ENCODE results near the gene SSTR3. TPM values are rescaled to one million over a fixed set of nuclear protein-coding genes. Genes with fewer than 3 reads are reported as not detected.
A peak's percentile ranks its signal among the peaks of the same experiment; 100 is the strongest.

The SSTR3 gene
- total RNA-seq, 2 donors from 2014 or later: 0.37 to 2.1 TPM

DNA sequence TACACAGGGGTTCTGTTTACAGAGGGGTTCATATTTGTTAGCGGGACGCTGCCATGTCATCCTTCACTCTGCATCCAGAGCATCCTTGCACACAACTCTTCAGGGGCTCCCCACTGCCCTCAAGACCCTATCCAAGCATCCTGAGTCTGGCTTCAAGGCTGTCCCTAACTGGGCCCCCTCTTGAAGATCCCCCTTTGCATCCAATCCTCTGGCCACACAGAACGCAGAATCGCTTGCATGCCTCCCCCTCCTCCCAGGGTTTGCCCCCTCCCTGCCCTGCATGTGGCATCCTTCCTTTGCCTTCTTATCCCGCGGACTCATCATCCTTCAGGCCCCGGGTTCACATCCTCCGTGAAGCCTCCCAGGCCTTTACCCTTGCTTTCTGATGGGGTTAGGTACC is 42.9 kb downstream of the SSTR3 start:
- no peaks in the 10 kb centered on the region for H3K36me3 Mint-ChIP-seq (ENCODE audit: low read depth)
- H3K4me1 Mint-ChIP-seq: peaks cover 37% of the 10 kb centered on the region
- H3K9me3 ChIP-seq (ENCODE audit: control insufficient read depth, low read length, poor library complexity, severe bottlenecking): no peaks in the 10 kb centered on the region
- no peak overlapping the region for H3K27ac Mint-ChIP-seq
- H3K27me3 Mint-ChIP-seq: peaks cover under 1% of the 10 kb centered on the region
- DNase-seq: peak in 1 of 3 donors; percentile 1
- no peak for ATAC-seq
- H3K4me3 Mint-ChIP-seq: no peak overlapping the region

GRCh38 chr22:37167981-37168647 is 44.2 kb downstream of the SSTR3 start:
- no peak for DNase-seq

DNA sequence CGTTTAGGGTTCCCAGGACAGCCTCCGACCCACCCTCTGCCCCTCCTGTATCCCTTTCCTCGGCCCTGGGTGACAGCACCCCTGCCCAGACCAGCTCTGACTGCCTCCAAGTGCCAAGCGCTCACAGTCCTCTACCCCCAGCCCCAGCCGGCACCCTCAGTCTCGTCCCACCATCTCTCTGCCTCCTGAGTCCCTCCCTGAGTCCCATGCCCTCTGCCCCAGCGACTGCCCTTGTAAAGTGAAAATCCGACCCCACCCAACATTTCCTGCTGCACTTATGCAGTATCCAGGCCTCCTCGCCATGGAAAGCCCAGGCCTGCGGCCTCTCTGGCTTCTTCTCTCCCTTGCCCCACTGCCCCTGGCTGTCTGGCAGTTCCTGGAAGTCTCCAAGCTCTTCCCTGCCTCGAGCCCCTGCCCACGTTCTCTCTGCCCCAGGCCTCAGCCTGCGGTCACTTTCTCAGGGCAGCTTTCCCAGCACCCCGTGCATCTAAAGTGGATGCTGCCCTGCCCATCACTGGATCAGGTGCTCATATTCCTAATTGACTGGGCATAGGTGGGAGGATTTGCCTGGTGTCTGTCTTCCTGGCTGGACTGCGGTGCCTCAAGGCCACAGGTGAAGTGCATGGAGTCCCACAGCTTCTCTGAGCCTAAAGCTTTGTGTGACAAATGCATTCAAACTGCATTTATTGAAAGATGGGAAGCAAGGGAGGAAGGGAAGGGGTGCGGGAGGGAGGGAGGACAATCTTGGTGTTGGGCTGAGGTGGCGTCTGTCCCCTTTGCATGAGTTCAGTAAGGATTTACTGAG is 44.9 kb downstream of the SSTR3 start:
- peaks cover 54% of the 10 kb centered on the region for H3K4me1 Mint-ChIP-seq
- no peaks in the 10 kb centered on the region for H3K36me3 Mint-ChIP-seq (ENCODE audit: low read depth)
- no peak for ATAC-seq

More at GRCh38 chr22:37167981-37168647, 44.2 kb downstream of the SSTR3 start:
- Mint-ChIP-seq H3K4me3 (peak overlapping the region; percentile 91), H3K27me3 (no peaks in the 10 kb centered on the region), H3K36me3 (ENCODE audit: low read depth) (no peaks in the 10 kb centered on the region), H3K4me1 (peaks cover 47% of the 10 kb centered on the region), H3K27ac (peak overlapping the region; percentile 92)
- no peaks in the 10 kb centered on the region for H3K9me3 ChIP-seq (ENCODE audit: control insufficient read depth, low read length, poor library complexity, severe bottlenecking)
- ATAC-seq: no peak

DNA sequence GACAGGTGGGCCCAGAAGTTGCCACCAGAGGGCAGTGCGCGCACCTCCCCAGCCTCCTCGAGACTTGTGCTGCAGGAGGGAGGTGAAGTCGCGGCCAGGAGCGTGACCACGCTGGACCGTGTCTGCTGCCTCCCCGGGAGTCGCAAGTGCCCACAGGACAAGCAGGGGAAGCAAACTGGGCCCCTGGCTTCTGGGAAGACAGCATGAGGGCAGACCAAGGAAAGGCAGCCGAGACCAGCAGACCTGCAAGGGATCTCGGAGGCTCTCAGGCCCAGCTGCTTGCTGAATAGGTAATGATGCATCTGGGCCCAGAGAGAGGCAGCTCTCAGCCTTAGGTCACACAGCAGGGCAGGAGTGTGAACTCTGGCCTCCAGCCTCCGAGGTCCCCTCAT is 45.6 kb downstream of the SSTR3 start:
- no peaks in the 10 kb centered on the region for H3K27me3 Mint-ChIP-seq
- no peaks in the 10 kb centered on the region for H3K9me3 ChIP-seq (ENCODE audit: control insufficient read depth, low read length, poor library complexity, severe bottlenecking)
- peak; percentile 64 to 72 (median 64) for DNase-seq
- H3K4me3 Mint-ChIP-seq: peak overlapping the region; percentile 91
- ATAC-seq: peak; percentile 63
- H3K4me1 Mint-ChIP-seq: peaks cover 59% of the 10 kb centered on the region
- H3K27ac Mint-ChIP-seq: peak overlapping the region; percentile 92
- H3K36me3 Mint-ChIP-seq (ENCODE audit: low read depth): no peaks in the 10 kb centered on the region

More for the DNA sequence above, 44.9 kb downstream of the SSTR3 start:
- no peaks in the 10 kb centered on the region for H3K9me3 ChIP-seq (ENCODE audit: control insufficient read depth, low read length, poor library complexity, severe bottlenecking)
- no peaks in the 10 kb centered on the region for H3K27me3 Mint-ChIP-seq
- H3K27ac Mint-ChIP-seq: peak overlapping the region; percentile 92
- peak overlapping the region; percentile 91 for H3K4me3 Mint-ChIP-seq
- no peak for DNase-seq

DNA sequence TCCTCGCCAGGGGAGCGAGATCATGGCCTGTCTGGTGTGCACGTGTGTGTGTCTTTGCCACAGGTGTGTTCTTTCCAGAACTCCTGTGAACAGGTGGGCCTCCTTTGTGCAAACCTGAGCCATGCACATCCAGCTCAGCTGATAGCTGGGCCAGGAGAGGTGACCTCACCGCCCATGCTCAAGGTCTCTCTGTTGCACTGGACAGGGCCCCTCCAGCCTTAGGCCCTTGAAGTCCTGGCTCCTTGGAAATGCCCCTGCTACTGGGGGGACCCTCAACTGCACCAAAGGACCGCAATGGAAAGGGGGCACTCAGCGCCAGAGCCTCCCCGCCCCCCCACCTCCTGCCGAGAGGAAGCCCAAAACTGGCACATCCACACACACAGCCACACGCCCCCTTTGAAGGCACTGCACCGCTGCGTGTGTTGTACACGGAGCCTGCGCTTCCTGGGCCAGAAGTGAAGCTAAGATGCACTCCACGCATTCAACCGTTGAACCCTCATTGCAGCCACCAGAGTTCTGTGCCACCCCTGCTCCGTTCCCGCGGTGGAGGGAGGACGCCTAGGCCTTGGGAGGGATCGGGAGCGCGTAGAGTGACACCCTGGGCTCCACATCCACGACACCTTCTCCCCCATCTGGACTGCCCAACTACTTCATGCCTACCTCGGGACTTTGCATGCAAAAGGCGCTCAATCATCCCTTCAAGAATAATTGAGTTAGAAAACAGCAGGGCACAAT is 46.2 kb downstream of the SSTR3 start:
- peaks cover 57% of the 10 kb centered on the region for H3K4me1 Mint-ChIP-seq
- H3K36me3 Mint-ChIP-seq (ENCODE audit: low read depth): no peaks in the 10 kb centered on the region
- peak overlapping the region; percentile 91 for H3K4me3 Mint-ChIP-seq
- H3K27ac Mint-ChIP-seq: peak overlapping the region; percentile 92
- no peaks in the 10 kb centered on the region for H3K27me3 Mint-ChIP-seq
- no peaks in the 10 kb centered on the region for H3K9me3 ChIP-seq (ENCODE audit: control insufficient read depth, low read length, poor library complexity, severe bottlenecking)
- DNase-seq (no peak), ATAC-seq (no peak)

DNA sequence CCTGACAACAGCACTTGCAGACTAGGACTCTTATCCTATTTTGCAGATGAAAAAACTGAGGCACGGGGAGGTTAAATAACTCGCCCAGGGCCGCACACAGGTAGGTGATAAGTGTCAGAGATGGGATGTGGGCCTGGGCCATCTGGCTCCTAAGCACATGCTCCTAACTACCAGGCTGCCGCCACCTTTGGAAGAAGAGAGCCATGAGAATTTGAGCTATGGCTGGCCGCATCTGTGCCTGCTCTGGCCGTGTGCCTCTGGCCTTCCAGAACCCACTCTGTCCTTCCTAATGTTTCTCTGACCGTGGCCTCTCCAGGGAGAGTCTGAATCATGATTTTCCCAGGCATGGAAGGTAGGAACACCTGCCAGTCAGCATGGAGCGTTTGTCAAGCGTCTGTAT is 47.2 kb downstream of the SSTR3 start:
- no peak overlapping the region for H3K4me3 Mint-ChIP-seq
- H3K4me1 Mint-ChIP-seq: peaks cover 55% of the 10 kb centered on the region
- no peaks in the 10 kb centered on the region for H3K36me3 Mint-ChIP-seq (ENCODE audit: low read depth)
- no peak for DNase-seq
- H3K27me3 Mint-ChIP-seq: no peaks in the 10 kb centered on the region
- no peaks in the 10 kb centered on the region for H3K9me3 ChIP-seq (ENCODE audit: control insufficient read depth, low read length, poor library complexity, severe bottlenecking)
- peak overlapping the region; percentile 97 for H3K27ac Mint-ChIP-seq
- no peak for ATAC-seq

- Mint-ChIP-seq H3K27me3 (no peaks in the 10 kb centered on the region), H3K4me1 (peaks cover 49% of the 10 kb centered on the region), H3K27ac (peak overlapping the region; percentile 97), H3K36me3 (ENCODE audit: low read depth) (no peaks in the 10 kb centered on the region), H3K4me3 (peak overlapping the region; percentile 61)
- no peak for ATAC-seq
- no peaks in the 10 kb centered on the region for H3K9me3 ChIP-seq (ENCODE audit: control insufficient read depth, low read length, poor library complexity, severe bottlenecking)
- no peak for DNase-seq
Measured at GRCh38 chr22:37164505-37164887, 47.8 kb downstream of the SSTR3 start.

GRCh38 chr22:37163575-37164504 is 48.4 kb downstream of the SSTR3 start:
- DNase-seq (no peak), ATAC-seq (peak; percentile 26)
- Mint-ChIP-seq H3K4me1 (peaks cover 53% of the 10 kb centered on the region), H3K4me3 (peak overlapping the region; percentile 86), H3K36me3 (ENCODE audit: low read depth) (no peaks in the 10 kb centered on the region), H3K27ac (peak overlapping the region; percentile 97), H3K27me3 (no peaks in the 10 kb centered on the region)
- H3K9me3 ChIP-seq (ENCODE audit: control insufficient read depth, low read length, poor library complexity, severe bottlenecking): no peaks in the 10 kb centered on the region

DNA sequence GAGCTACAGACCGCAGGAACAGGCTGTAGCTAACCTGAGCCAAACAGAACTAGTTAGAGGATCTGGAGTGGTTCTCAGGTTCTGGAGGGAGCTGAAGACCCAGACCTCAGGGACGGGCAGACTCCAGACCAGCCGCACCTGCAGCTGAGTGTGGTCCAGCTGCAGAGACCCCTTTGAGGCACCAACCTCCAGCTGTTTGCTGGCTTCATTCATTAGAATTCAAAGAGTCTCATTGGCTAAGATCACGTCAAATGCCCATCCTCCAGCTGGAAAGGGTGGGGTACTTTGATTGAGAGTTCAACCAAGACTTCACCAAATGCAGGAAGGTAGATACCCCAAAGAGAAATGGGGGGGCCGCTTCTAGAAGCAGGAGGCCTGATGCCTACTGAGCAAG is 49.2 kb downstream of the SSTR3 start:
- H3K27me3 Mint-ChIP-seq: no peaks in the 10 kb centered on the region
- no peak for ATAC-seq
- no peak for DNase-seq
- peak overlapping the region; percentile 97 for H3K27ac Mint-ChIP-seq
- H3K4me3 Mint-ChIP-seq: peak overlapping the region; percentile 86
- no peaks in the 10 kb centered on the region for H3K36me3 Mint-ChIP-seq (ENCODE audit: low read depth)
- peaks cover 49% of the 10 kb centered on the region for H3K4me1 Mint-ChIP-seq
- H3K9me3 ChIP-seq (ENCODE audit: control insufficient read depth, low read length, poor library complexity, severe bottlenecking): no peaks in the 10 kb centered on the region

DNA sequence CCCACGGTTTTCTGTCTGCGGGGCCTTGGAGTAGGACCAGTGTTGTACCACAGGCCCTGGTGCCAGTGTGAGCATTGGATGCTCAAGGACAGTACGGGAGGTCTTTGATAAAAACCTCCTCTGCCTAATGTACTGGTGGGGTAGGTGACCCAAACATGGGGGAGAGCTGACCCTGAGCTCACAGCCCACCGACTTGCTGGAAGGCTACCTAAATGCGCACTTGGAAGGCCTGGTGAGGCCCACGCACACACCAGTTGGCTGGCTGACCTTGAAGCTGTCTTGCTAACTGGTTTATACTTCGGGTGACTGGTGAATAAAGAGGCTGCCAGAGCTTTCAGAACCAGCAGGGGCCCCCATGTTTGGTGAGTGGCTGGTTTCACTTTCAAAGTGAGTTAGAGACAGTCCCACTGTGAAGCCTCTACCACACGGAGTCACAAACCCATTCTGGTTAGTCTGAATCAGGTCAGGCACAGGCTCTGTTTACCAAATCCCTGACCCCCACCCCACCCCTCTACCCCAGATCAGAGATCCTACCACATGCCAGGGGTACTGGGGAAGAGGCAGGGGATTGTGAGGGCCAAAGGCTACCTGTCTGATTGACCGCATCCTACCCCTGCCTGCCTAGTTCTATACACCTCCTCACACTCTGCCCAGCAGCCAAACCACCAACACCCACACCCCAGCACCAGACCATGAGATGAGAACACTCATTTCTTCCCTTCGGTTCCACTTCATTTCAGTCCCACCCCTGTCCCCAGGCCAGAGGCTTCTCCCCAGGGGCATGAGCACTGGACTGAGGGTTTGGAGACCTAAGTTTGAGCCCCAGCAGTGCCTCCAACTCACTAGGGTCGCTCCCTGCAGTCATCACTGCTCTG is 49.8 kb downstream of the SSTR3 start:
- Mint-ChIP-seq H3K4me3 (peak overlapping the region; percentile 86), H3K27ac (peak overlapping the region; percentile 97), H3K36me3 (ENCODE audit: low read depth) (no peaks in the 10 kb centered on the region), H3K4me1 (peaks cover 45% of the 10 kb centered on the region), H3K27me3 (no peaks in the 10 kb centered on the region)
- DNase-seq: peak in 2 of 3 donors; percentile 41 to 53
- no peaks in the 10 kb centered on the region for H3K9me3 ChIP-seq (ENCODE audit: control insufficient read depth, low read length, poor library complexity, severe bottlenecking)
- ATAC-seq: peak; percentile 88

DNA sequence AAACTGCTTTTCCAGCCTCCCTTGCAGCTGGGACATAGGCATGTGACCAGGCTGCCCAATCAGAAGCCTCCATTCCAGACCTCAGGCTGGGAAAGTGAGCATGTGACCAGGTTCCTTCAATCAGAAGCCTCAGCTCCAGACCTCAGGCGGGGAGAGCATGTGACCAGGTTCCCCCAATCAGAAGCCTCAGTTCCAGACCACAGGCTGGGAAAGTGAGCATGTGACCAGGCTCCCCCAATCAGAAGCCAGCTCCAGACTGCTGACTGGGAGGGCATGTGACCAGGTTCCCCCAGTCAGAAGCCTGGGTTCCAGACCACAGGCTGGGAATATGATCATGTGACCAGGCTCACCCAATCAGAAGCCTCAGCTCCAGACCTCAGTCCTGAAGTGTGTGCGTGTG is 50.8 kb downstream of the SSTR3 start:
- ATAC-seq (no peak), DNase-seq (no peak)
- Mint-ChIP-seq H3K4me3 (no peak overlapping the region), H3K27me3 (no peaks in the 10 kb centered on the region), H3K4me1 (peaks cover 37% of the 10 kb centered on the region), H3K27ac (peak overlapping the region; percentile 97), H3K36me3 (ENCODE audit: low read depth) (no peaks in the 10 kb centered on the region)
- no peaks in the 10 kb centered on the region for H3K9me3 ChIP-seq (ENCODE audit: control insufficient read depth, low read length, poor library complexity, severe bottlenecking)

- H3K4me1 Mint-ChIP-seq: peaks cover 37% of the 10 kb centered on the region
- no peak for DNase-seq
- no peaks in the 10 kb centered on the region for H3K9me3 ChIP-seq (ENCODE audit: control insufficient read depth, low read length, poor library complexity, severe bottlenecking)
- peak overlapping the region; percentile 80 for H3K27ac Mint-ChIP-seq
- H3K27me3 Mint-ChIP-seq: no peaks in the 10 kb centered on the region
- no peak overlapping the region for H3K4me3 Mint-ChIP-seq
- ATAC-seq: no peak
- no peaks in the 10 kb centered on the region for H3K36me3 Mint-ChIP-seq (ENCODE audit: low read depth)
Measured at GRCh38 chr22:37160027-37160426, 52.2 kb downstream of the SSTR3 start.

Measured in T-helper 17 cell (primary cell).